ENCODE measurements around the gene IGSF23. TPM values are rescaled to one million over a fixed set of nuclear protein-coding genes. Genes with fewer than 3 reads are reported as not detected.
A peak's percentile ranks its signal among the peaks of the same experiment; 100 is the strongest.

The IGSF23 gene
- total and polyA plus RNA-seq, 2 of the 4 experiments (the other 2 are of a cell fraction): 0.27 TPM; not detected in 1

- Histone ChIP-seq H2AFZ (replicated peaks; ENCODE audit: low read length, poor library complexity) (peak overlapping the region; percentile 80), H3K79me1 (ENCODE audit: low read depth in 1 of 2, low read length in 2 of 2) (peaks cover 0 to 10% of the 10 kb centered on the region in 2 experiments; a peak in 1 of 4 replicates), H3K9ac (ENCODE audit: low read depth, low read length) (no peak overlapping the region), H3K4me3 (ENCODE audit: insufficient read depth, low read depth, low read length) (no peak overlapping the region), H3K36me3 (ENCODE audit: control insufficient read depth, insufficient read depth, low read length) (no peaks in the 10 kb centered on the region), H2BK20ac (ENCODE audit: low read depth, low read length) (peak overlapping the region; percentile 73), H4K20me1 (ENCODE audit: insufficient read depth, low read length) (no peaks in the 10 kb centered on the region), H3K4ac (ENCODE audit: low read depth, low read length) (peak overlapping the region; percentile 66), H3K9me3 (ENCODE audit: control insufficient read depth, insufficient read depth, low read length) (peaks cover 3% of the 10 kb centered on the region), H2AK9ac (replicated peaks; ENCODE audit: low read depth, low read length, poor library complexity) (peak overlapping the region; percentile 53), H3K27me3 (ENCODE audit: control insufficient read depth, insufficient read depth, low read length) (no peaks in the 10 kb centered on the region), H2BK15ac (ENCODE audit: low read depth, low read length) (peak overlapping the region; percentile 84; the same call in 2 of the 3 replicates), H3K9me1 (ENCODE audit: insufficient read depth, low read length) (peaks cover 8% of the 10 kb centered on the region), H2BK120ac (ENCODE audit: low read depth, low read length) (peak overlapping the region; percentile 86), H4K8ac (ENCODE audit: low read depth in 2 of 2, low read length in 2 of 2) (peak overlapping the region in 1 of 2 experiments; percentile 56; a peak in 3 of 4 replicates), H4K5ac (ENCODE audit: low read depth, low read length) (peak overlapping the region; percentile 4; the same call in 1 of the 2 replicates), H2BK5ac (ENCODE audit: low read depth, low read length, poor library complexity, severe bottlenecking) (peak overlapping the region; percentile 21), H2AK5ac (ENCODE audit: low read depth, low read length) (peak overlapping the region; percentile 67; the same call in 1 of the 2 replicates), H3K27ac (ENCODE audit: insufficient read depth, low read length) (peak overlapping the region; percentile 30; the same call in 1 of the 2 replicates), H3K23ac (ENCODE audit: low read depth, low read length) (peak overlapping the region; percentile 85; the same call in 1 of the 2 replicates), H3K14ac (replicated peaks; ENCODE audit: low read depth, low read length) (peak overlapping the region; percentile 76), H3K4me2 (ENCODE audit: low read depth, low read length) (no peak overlapping the region), H3K4me1 (ENCODE audit: control insufficient read depth, insufficient read depth, low read length) (peaks cover 14% of the 10 kb centered on the region), H3K56ac (ENCODE audit: extremely low read depth, insufficient read depth, low read length) (peak overlapping the region; percentile 33), H4K91ac (ENCODE audit: insufficient read depth, low read depth, low read length) (peak overlapping the region; percentile 76), H3K18ac (ENCODE audit: low read depth, low read length) (peak overlapping the region; percentile 33; the same call in 1 of the 2 replicates)
- WGBS, 2 experiments (ENCODE audit: extremely low coverage in 2 of 2, insufficient read length in 1 of 2): 33% methylated on average over 1 of the region's 3 CpGs; no CpG with 5 or more reads in 1 of the 2 experiments
- in situ Hi-C loops (cut with MboI; ENCODE audit: low sequenced_read_pairs) (no loop called here), dilution Hi-C loops (cut with HindIII; ENCODE audit: low sequenced_read_pairs, unreplicated experiment) (no loop called here), intact Hi-C loops (cut with micrococcal nuclease) (no loop called here)
- TF ChIP-seq NFE2L2 (IDR thresholded peaks at IDR 0.05; ENCODE audit: low read depth, low read length) (peak; percentile 50), SMC3 (IDR thresholded peaks at IDR 0.05; ENCODE audit: low read depth, low read length) (no peak)
- DNase-seq (peak; percentile 63), ATAC-seq (ENCODE audit: low read depth) (peak; percentile 72)
- POLR2A ChIA-PET (ENCODE audit: unreplicated experiment): no interaction called here
- CTCF ChIA-PET: interaction anchor here (0.6 to 0.7 kb wide), 2 partner anchors 10 to 65 kb away, joined by 4 read pairs; no protein-coding TSS in a partner anchor
- BruUV-seq (replicated peaks): no TSS peak
Measured at GRCh38 chr19:44635581-44636438, 22.4 kb downstream of the IGSF23 start.

Measured in IMR-90 (cell line).